OCI-LY1 (cell line): ENCODE data around the gene GNPTG.

Experiments
- H2AFZ ChIP-seq: fragments of 200-600 bp; sonication (generic), shearing (Covaris generic); 2 replicates; pipeline ENCODE4 v1.6.0; 2014; ENCODE audit warnings: antibody characterized with exemption, mild to moderate bottlenecking, low read length
- H3F3A ChIP-seq: fragments of 200-600 bp; sonication (generic), shearing (Covaris generic); 2 replicates; pipeline ENCODE4 v1.6.0; 2014; ENCODE audit warnings: mild to moderate bottlenecking, antibody characterized with exemption, low read length, moderate library complexity; ENCODE audit not compliant: insufficient read depth
- H3K27ac ChIP-seq: fragments of 200-600 bp; sonication (generic); 2 replicates; pipeline ENCODE4 v1.5.1; 2014; ENCODE audit warnings: low read length, mixed run types, mild to moderate bottlenecking, low read depth; ENCODE audit not compliant: poor library complexity, severe bottlenecking
- H3K27me3 ChIP-seq: fragments of 200-600 bp; sonication (generic); 2 replicates; pipeline ENCODE4 v1.6.0; 2014; ENCODE audit warnings: antibody characterized with exemption, mild to moderate bottlenecking, low read length, moderate library complexity; ENCODE audit not compliant: insufficient read depth
- H3K36me3 ChIP-seq: fragments of 200-600 bp; sonication (generic); 2 replicates; pipeline ENCODE4 v1.6.1; 2014; ENCODE audit warnings: mild to moderate bottlenecking, antibody characterized with exemption, low read length, moderate library complexity, mixed read lengths; ENCODE audit not compliant: insufficient read depth
- H3K4me1 ChIP-seq: fragments of 200-600 bp; sonication (generic); 2 replicates; pipeline ENCODE4 v1.5.1; 2014; ENCODE audit warnings: mild to moderate bottlenecking, low read length, moderate library complexity; ENCODE audit not compliant: insufficient read depth, severe bottlenecking
- H3K4me2 ChIP-seq: fragments of 200-600 bp; sonication (generic), shearing (Covaris generic); 2 replicates; pipeline ENCODE4 v1.6.1; 2014; ENCODE audit warnings: low read length
- H3K4me3 ChIP-seq: fragments of 200-600 bp; sonication (generic); 2 replicates; pipeline ENCODE4 v1.5.1; 2014; ENCODE audit warnings: low read length, low read depth, mild to moderate bottlenecking, mixed read lengths; ENCODE audit not compliant: poor library complexity, severe bottlenecking
- H3K79me2 ChIP-seq: fragments of 200-600 bp; shearing (Covaris generic); 2 replicates; pipeline ENCODE4 v1.6.1; 2016; ENCODE audit warnings: mixed run types, low read length, mixed read lengths; ENCODE audit not compliant: insufficient read depth
- H3K9ac ChIP-seq: fragments of 200-600 bp; sonication (generic), shearing (Covaris generic); 2 replicates; pipeline ENCODE4 v1.6.1; 2014; ENCODE audit warnings: mild to moderate bottlenecking, low read length, mixed read lengths
- H3K9me2 ChIP-seq: fragments of 200-600 bp; sonication (generic), shearing (Covaris generic); 2 replicates; pipeline ENCODE4 v1.6.1; 2014; ENCODE audit warnings: low read depth, mild to moderate bottlenecking, low read length, mixed read lengths
- H3K9me3 ChIP-seq: fragments of 200-600 bp; shearing (Covaris generic); 2 replicates; pipeline ENCODE4 v1.6.1; 2014; ENCODE audit warnings: low read length, mixed read lengths
- H4K20me1 ChIP-seq: fragments of 200-600 bp; sonication (generic), shearing (Covaris generic); 2 replicates; pipeline ENCODE4 v1.6.0; 2016; ENCODE audit warnings: mild to moderate bottlenecking, low read length; ENCODE audit not compliant: insufficient read depth
- EZH2 ChIP-seq: fragments of 200-600 bp; sonication (generic), shearing (Covaris generic); IDR thresholded peaks from 2 replicates; pipeline ENCODE4 v1.8.0; 2017; ENCODE audit warnings: borderline replicate concordance, mixed run types, mild to moderate bottlenecking, antibody characterized with exemption, low read length, moderate library complexity, mixed read lengths
- TF ChIP-seq, protein P1 (sequence below): fragments of 200-600 bp; sonication (generic), shearing (Covaris generic); IDR thresholded peaks from 2 replicates; pipeline ENCODE4 v1.5.1; 2017; ENCODE audit warnings: mild to moderate bottlenecking, antibody characterized with exemption, low read length, moderate library complexity, mixed read lengths

Gene GNPTG

DNA sequence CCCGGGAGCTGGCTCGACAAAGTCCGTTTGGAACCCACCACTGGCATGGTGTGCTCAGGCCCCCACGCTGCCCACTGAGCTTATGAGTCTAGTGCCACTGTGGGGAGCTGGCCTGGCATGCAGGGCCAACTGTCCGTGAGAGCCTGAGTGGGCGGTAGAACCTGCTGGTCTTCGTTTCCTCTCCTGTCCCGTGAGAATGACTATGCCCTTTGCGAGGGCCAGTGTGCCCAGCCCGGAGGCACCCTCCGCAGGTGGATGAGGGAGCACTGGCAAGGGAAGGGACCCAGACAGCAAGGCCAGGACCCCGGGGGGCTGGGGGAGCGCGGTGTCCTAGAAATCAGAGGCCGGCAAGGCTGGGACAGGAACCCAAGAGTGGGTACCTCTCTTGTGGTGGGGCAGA, 15.1 kb upstream of the GNPTG start:
- Histone ChIP-seq H3F3A (no peaks in the 10 kb centered on the region; the same call in 1 of the 2 replicates), H3K4me1 (peaks cover 26% of the 10 kb centered on the region), H3K27me3 (peaks cover 16% of the 10 kb centered on the region; the same call in 1 of the 2 replicates)

DNA sequence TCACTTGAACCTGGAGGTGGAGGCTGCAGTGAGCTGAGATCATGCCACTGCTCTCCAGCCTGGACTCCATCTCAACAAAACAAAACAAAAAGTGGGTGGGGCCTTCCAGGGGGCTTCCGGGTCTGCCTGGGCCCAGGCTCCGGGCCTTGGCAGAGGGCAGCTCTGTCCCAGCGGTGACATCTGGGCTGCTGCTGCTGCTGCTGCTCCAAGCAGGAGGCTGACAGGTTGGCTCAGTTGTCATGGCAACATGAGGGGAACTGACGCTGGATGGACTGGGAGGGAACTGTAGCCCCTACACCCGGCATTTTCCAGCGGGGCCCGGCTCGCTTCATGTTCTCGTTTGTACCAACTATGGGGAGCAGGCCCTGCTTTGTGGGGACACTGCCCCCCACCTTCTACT, 14.2 kb upstream of the GNPTG start:
- Histone ChIP-seq H3K9me3 (no peaks in the 10 kb centered on the region), H3K4me2 (peak overlapping the region; percentile 8; the same call in 1 of the 2 replicates), H3K9me2 (no peaks in the 10 kb centered on the region), H3K9ac (no peak overlapping the region; the same call in 1 of the 2 replicates), H3K27me3 (peaks cover 16% of the 10 kb centered on the region; the same call in 1 of the 2 replicates), H3K27ac (no peak overlapping the region), H4K20me1 (no peaks in the 10 kb centered on the region), H3K36me3 (no peaks in the 10 kb centered on the region), H3F3A (no peaks in the 10 kb centered on the region; the same call in 1 of the 2 replicates), H3K4me1 (peaks cover 24% of the 10 kb centered on the region), H2AFZ (no peak overlapping the region), H3K4me3 (peak overlapping the region; percentile 14), H3K79me2 (no peaks in the 10 kb centered on the region)
- TF ChIP-seq, protein P1, sequence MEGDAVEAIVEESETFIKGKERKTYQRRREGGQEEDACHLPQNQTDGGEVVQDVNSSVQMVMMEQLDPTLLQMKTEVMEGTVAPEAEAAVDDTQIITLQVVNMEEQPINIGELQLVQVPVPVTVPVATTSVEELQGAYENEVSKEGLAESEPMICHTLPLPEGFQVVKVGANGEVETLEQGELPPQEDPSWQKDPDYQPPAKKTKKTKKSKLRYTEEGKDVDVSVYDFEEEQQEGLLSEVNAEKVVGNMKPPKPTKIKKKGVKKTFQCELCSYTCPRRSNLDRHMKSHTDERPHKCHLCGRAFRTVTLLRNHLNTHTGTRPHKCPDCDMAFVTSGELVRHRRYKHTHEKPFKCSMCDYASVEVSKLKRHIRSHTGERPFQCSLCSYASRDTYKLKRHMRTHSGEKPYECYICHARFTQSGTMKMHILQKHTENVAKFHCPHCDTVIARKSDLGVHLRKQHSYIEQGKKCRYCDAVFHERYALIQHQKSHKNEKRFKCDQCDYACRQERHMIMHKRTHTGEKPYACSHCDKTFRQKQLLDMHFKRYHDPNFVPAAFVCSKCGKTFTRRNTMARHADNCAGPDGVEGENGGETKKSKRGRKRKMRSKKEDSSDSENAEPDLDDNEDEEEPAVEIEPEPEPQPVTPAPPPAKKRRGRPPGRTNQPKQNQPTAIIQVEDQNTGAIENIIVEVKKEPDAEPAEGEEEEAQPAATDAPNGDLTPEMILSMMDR, result no peak
- no peak for TF ChIP-seq EZH2

More for the DNA sequence above, 15.1 kb upstream of the GNPTG start:
- Histone ChIP-seq H4K20me1 (no peaks in the 10 kb centered on the region), H2AFZ (no peak overlapping the region), H3K9ac (no peak overlapping the region), H3K9me3 (no peaks in the 10 kb centered on the region), H3K27ac (no peak overlapping the region), H3K4me3 (no peak overlapping the region), H3K36me3 (no peaks in the 10 kb centered on the region), H3K9me2 (no peaks in the 10 kb centered on the region), H3K79me2 (no peaks in the 10 kb centered on the region), H3K4me2 (no peak overlapping the region)
- no peak for TF ChIP-seq EZH2
- TF ChIP-seq, protein P1, result no peak

DNA sequence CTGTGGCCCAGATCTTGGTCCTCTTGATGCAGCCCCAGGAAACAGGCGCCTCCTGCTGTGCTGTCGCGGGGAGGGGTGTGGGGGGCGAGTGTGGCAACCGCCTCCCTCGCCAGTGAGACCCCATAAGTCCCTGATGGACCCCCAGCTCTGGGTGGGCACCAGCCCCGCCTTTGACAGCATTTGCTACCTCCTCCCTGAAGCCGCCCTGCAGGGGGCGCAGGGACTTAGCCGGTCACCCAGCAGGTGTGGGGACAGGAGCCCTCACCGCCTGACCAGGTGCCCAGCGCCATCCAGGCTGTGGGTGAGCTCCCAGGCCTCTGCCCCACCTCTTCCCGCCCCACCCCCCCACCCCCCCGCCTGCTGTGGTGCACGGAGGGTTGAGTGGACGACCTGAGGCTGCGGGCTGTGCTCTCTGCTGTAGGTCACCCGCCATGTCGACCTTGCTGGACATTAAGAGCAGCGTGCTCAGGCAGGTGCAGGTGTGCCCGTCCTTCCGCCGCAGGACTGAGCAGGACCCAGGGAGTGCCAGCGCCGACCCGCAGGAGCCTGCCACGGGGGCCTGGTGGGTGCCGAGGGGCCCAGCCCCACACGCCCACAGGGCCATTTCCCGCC, 13.5 kb upstream of the GNPTG start:
- no peaks in the 10 kb centered on the region for H3K36me3 ChIP-seq
- no peaks in the 10 kb centered on the region for H3K79me2 ChIP-seq
- H3K9ac ChIP-seq, result no peak overlapping the region; the same call in 1 of the 2 replicates
- peaks cover 25% of the 10 kb centered on the region for H3K4me1 ChIP-seq
- no peak overlapping the region for H2AFZ ChIP-seq
- peaks cover 16% of the 10 kb centered on the region; the same call in 1 of the 2 replicates for H3K27me3 ChIP-seq
- H3K9me3 ChIP-seq, result no peaks in the 10 kb centered on the region
- H3K4me3 ChIP-seq, result no peak overlapping the region
- H3K27ac ChIP-seq, result no peak overlapping the region
- no peaks in the 10 kb centered on the region for H3K9me2 ChIP-seq
- peak overlapping the region; percentile 8; the same call in 1 of the 2 replicates for H3K4me2 ChIP-seq
- H3F3A ChIP-seq, result no peaks in the 10 kb centered on the region; the same call in 1 of the 2 replicates
- H4K20me1 ChIP-seq, result no peaks in the 10 kb centered on the region
- no peak for TF ChIP-seq EZH2
- TF ChIP-seq, protein P1, result peak; percentile 53
